ENCODE measurements around the gene ZW10.
"Not testable (repeated sequence)": the region's sequence is repeated elsewhere in the genome, so short reads cannot be mapped to it uniquely, and the experiment has no call there.

Gene ZW10

GRCh38 chr11:113760241-113760640 lies 13.3 kb downstream of the ZW10 start:
- no peak for DNase-seq

GRCh38 chr11:113752932-113753331 lies 20.6 kb downstream of the ZW10 start:
- no peak for DNase-seq

GRCh38 chr11:113736323-113736722 lies 37.2 kb downstream of the ZW10 start:
- DNase-seq, result no peak

- DNase-seq, result no peak
These were observed 41.4 kb downstream of the ZW10 start for GRCh38 chr11:113732092-113732491.

- DNase-seq, result peak; percentile 27
These were observed 42.4 kb downstream of the ZW10 start for GRCh38 chr11:113730887-113731726.

- DNase-seq, result no peak
These were observed 44.0 kb downstream of the ZW10 start for GRCh38 chr11:113729456-113729855.

- DNase-seq, result no peak
These were observed 44.7 kb downstream of the ZW10 start for GRCh38 chr11:113728814-113729213.

- DNase-seq, result no peak
These were observed 47.6 kb downstream of the ZW10 start for GRCh38 chr11:113725913-113726312.

GRCh38 chr11:113725407-113725806 lies 48.1 kb downstream of the ZW10 start:
- DNase-seq, result no peak

GRCh38 chr11:113724778-113725177 lies 48.7 kb downstream of the ZW10 start:
- DNase-seq, result no peak

GRCh38 chr11:113723787-113724186 lies 49.7 kb downstream of the ZW10 start:
- no peak for DNase-seq

- DNase-seq, result no peak
These were observed 50.6 kb downstream of the ZW10 start for GRCh38 chr11:113722934-113723333.

GRCh38 chr11:113722221-113722620 lies 51.3 kb downstream of the ZW10 start:
- no peak for DNase-seq

GRCh38 chr11:113721462-113722066 lies 51.9 kb downstream of the ZW10 start:
- no peak for DNase-seq

GRCh38 chr11:113720478-113720877 lies 53.0 kb downstream of the ZW10 start:
- not testable (repeated sequence) for DNase-seq

GRCh38 chr11:113715882-113716625 lies 57.4 kb downstream of the ZW10 start:
- no peak for DNase-seq

- no peak for DNase-seq
These were observed 58.2 kb downstream of the ZW10 start for GRCh38 chr11:113715273-113715672.

GRCh38 chr11:113710989-113711388 lies 62.5 kb downstream of the ZW10 start:
- no peak for DNase-seq

GRCh38 chr11:113705871-113706655 lies 67.4 kb downstream of the ZW10 start, which contains the start of gene TMPRSS5:
Gene TMPRSS5 (minus strand): TSS chr11:113706308. CDS start chr11:113706224, 84 bp downstream.
- DNase-seq, result peak; percentile 49

- DNase-seq, result not testable (repeated sequence)
These were observed 69.9 kb downstream of the ZW10 start for GRCh38 chr11:113703551-113703950.

GRCh38 chr11:113701491-113701890 lies 72.0 kb downstream of the ZW10 start:
- no peak for DNase-seq

GRCh38 chr11:113698515-113698914 lies 75.0 kb downstream of the ZW10 start:
- no peak for DNase-seq

Data from DMS153 (cell line).